ENCODE data around the gene DMD.

DMD gene

DNA sequence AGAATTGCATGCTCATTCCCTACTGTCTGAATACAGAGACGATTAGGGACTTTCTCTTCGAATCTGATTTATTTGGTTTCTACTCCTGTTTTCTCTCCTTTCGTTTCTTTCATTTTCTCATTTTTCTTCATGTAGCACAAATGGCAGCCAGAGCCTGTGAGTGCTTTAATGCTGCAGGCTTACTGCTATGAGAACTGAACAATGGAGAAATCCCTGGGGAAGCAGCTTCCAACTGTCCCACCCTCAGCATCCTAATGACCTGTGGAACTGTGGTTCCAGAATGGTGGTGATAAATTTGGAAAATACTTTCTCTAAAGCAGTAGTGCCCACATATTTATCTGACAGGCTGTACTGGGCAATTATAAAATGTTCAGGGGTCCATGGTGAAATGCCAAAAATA, 930.4 kb downstream of the DMD start:
- H3K36me3 ChIP-seq (replicated peaks) = no peaks in the 10 kb centered on the region
- H3K27me3 ChIP-seq (replicated peaks) = no peaks in the 10 kb centered on the region
- TF ChIP-seq CTCF (IDR thresholded peaks at IDR 0.05; ENCODE audit: low read depth, low read length, missing control alignments) = no peak
- H3K27ac ChIP-seq = no peak overlapping the region
- DNase-seq = no peak
- H3K4me3 ChIP-seq (ENCODE audit: low read depth, low read length) = no peak overlapping the region
- in situ Hi-C loops (cut with HindIII; ENCODE audit: low pct_ligation_motif_present, low sequenced_read_pairs) = no loop called here

DNA sequence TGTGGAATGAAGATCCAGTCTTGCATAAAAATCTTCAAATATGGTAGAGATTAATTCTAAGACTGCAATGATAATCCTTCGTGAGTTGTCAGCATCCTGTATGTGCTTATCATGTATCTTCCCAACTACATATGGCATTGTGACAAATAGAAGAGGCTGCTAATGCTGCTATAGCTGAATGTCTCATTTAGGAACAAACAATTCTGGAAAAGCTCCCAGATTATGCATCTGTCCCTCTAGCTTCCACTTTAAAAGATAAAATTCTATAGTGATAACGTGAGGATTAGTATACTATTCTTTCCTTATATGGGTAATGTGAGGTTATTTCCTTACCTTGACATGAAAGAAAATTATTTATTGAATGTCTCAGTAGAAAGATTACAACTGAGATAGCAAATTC, 930.9 kb downstream of the DMD start:
- in situ Hi-C loops (cut with HindIII; ENCODE audit: low pct_ligation_motif_present, low sequenced_read_pairs) = no loop called here
- DNase-seq = no peak
- no peak for TF ChIP-seq CTCF (IDR thresholded peaks at IDR 0.05; ENCODE audit: low read depth, low read length, missing control alignments)
- Histone ChIP-seq H3K4me3 (ENCODE audit: low read depth, low read length) (no peak overlapping the region), H3K27me3 (replicated peaks) (no peaks in the 10 kb centered on the region), H3K36me3 (replicated peaks) (no peaks in the 10 kb centered on the region), H3K27ac (no peak overlapping the region)

DNA sequence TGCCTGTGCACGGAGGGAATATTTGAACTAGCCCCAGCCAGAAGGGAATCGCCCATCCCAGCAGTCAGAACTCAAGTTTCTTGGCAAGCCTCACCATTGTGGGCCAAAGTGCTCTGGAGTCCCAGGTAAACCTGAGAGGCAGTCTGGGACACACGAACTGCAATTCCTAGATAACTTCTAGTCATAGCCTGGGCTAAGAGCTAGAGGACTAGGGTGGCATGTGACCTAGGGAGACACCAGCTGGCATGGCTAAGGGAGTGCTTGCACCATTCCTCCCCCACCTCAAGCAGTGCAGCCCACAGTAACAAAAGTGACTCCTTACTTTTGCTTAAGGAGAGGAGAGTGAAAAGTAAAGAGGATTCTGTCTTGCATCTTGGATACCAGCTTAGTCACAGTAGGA, 935.2 kb downstream of the DMD start:
- Histone ChIP-seq H3K27me3 (replicated peaks) (no peaks in the 10 kb centered on the region), H3K4me3 (ENCODE audit: low read depth, low read length) (no peak overlapping the region), H3K27ac (no peak overlapping the region), H3K36me3 (replicated peaks) (no peaks in the 10 kb centered on the region)
- in situ Hi-C loops (cut with HindIII; ENCODE audit: low pct_ligation_motif_present, low sequenced_read_pairs) = no loop called here
- no peak for TF ChIP-seq CTCF (IDR thresholded peaks at IDR 0.05; ENCODE audit: low read depth, low read length, missing control alignments)
- no peak for DNase-seq

DNA sequence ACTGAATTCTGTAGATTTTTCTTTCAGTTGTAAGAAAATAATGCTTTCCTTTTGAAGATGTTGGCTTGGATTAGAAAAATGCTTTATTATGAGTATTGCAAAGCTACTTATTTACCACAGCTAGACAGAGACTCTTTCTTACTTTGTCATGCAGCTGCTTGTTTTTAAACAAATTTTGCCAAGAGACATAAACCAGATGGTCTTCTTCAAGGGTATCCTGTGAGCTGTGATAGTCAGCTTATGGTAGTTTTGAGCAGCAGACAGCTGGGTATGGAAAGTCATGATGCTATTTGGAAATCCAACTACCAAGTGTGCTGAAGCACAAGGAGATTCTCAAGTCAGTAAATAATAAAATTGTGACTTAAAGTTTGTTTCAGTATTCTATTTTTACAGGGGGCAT, 941.5 kb downstream of the DMD start:
- Histone ChIP-seq H3K27ac (no peak overlapping the region), H3K36me3 (replicated peaks) (no peaks in the 10 kb centered on the region), H3K27me3 (replicated peaks) (no peaks in the 10 kb centered on the region), H3K4me3 (ENCODE audit: low read depth, low read length) (no peak overlapping the region)
- in situ Hi-C loops (cut with HindIII; ENCODE audit: low pct_ligation_motif_present, low sequenced_read_pairs) = no loop called here
- no peak for DNase-seq
- TF ChIP-seq CTCF (IDR thresholded peaks at IDR 0.05; ENCODE audit: low read depth, low read length, missing control alignments) = no peak

- in situ Hi-C loops (cut with HindIII; ENCODE audit: low pct_ligation_motif_present, low sequenced_read_pairs) = no loop called here
- no peaks in the 10 kb centered on the region for H3K36me3 ChIP-seq (replicated peaks)
- no peaks in the 10 kb centered on the region for H3K27me3 ChIP-seq (replicated peaks)
- no peak for DNase-seq
- H3K27ac ChIP-seq = no peak overlapping the region
- TF ChIP-seq CTCF (IDR thresholded peaks at IDR 0.05; ENCODE audit: low read depth, low read length, missing control alignments) = no peak
- H3K4me3 ChIP-seq (ENCODE audit: low read depth, low read length) = no peak overlapping the region
Observed at GRCh38 chrX:32268207-32268606, 943.1 kb downstream of the DMD start.

DNA sequence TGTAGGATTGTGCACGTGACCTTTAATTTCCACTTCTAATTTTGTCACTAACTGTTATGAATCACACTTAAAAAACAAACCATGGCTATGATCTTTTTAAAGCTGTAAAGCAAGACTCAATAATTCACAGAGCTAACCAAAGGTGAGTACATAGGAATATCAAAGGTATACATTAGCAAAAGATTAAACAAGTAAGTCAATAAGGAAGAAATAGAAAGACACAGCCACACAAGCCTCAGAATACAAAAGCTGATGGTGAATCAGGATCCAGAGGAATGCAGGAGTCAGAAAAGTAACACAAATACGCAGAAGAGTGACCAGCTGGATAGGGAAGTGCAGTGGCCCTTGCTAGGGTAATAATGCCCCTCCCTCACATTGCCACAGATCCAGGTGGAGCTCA, 943.6 kb downstream of the DMD start:
- Histone ChIP-seq H3K4me3 (ENCODE audit: low read depth, low read length) (no peak overlapping the region), H3K27ac (no peak overlapping the region), H3K36me3 (replicated peaks) (no peaks in the 10 kb centered on the region), H3K27me3 (replicated peaks) (no peaks in the 10 kb centered on the region)
- TF ChIP-seq CTCF (IDR thresholded peaks at IDR 0.05; ENCODE audit: low read depth, low read length, missing control alignments) = no peak
- in situ Hi-C loops (cut with HindIII; ENCODE audit: low pct_ligation_motif_present, low sequenced_read_pairs) = no loop called here
- no peak for DNase-seq

Data from brain microvascular endothelial cell (primary cell).